Body of pancreas (tissue), 4 donors: ENCODE measurements around the gene SORCS1. TPM values are rescaled to one million over a fixed set of nuclear protein-coding genes. Genes with fewer than 3 reads are reported as not detected.

Experiments used
- ATAC-seq: fragments of 150-250 bp; one replicate; pipeline ENCODE4 v1.9.1; 2016
- DNase-seq, 4 donors: peaks; one replicate each; pipeline ENCODE4 v3.0.0-alpha.2; 2019
- H3K27ac ChIP-seq, 4 donors: fragments of 200-600 bp; sonication (generic); 1 replicate in 3 of 4; 2 replicates in 1 of 4; pipeline versions ENCODE4 v1.5.1 to v1.6.1; 2016 to 2019; ENCODE audit warnings: mild to moderate bottlenecking in 1 of 4, mixed read lengths in 1 of 4, moderate library complexity in 1 of 4
- H3K27me3 ChIP-seq, 2 donors: fragments of 200-600 bp; sonication (generic); one replicate each; pipeline ENCODE4 v1.6.0; 2016; ENCODE audit warnings: mild to moderate bottlenecking in 1 of 2
- H3K36me3 ChIP-seq, 2 donors: fragments of 200-600 bp; sonication (generic); replicated peaks in 1 of 2; 2 replicates each; pipeline ENCODE4 v1.5.1; 2016; ENCODE audit warnings: low read depth in 2 of 2; ENCODE audit not compliant: insufficient read depth in 1 of 2
- H3K4me1 ChIP-seq: fragments of 200-600 bp; sonication (generic); one replicate; pipeline ENCODE4 v1.6.0; 2016
- H3K4me3 ChIP-seq, 2 donors: fragments of 200-600 bp; sonication (generic); 1 replicate in 1 of 2; 2 replicates in 1 of 2; pipeline ENCODE4 v1.5.1; 2016 to 2019
- H3K9me3 ChIP-seq, 3 donors: fragments of 200-600 bp; sonication (generic); 1 replicate in 2 of 3; 2 replicates in 1 of 3; pipeline ENCODE4 v1.5.1; 2016
- POLR2A ChIP-seq, 3 donors: fragments of 450-650 bp; IDR thresholded peaks; one replicate each; pipeline ENCODE4 v1.6.1; 2016; ENCODE audit warnings: antibody characterized with exemption in 3 of 3, mild to moderate bottlenecking in 2 of 3
- WGBS, 2 donors: methylation state at CpG; one replicate each; pipeline ENCODE4 v1.1.5; 2017; 5-methylcytosine and 5-hydroxymethylcytosine counted together
- intact Hi-C: fragments of 100-400 bp; cut with DNase I; formaldehyde crosslinking; loops from one replicate; pipeline ENCODE4 v1.15.1; 2023
- total RNA-seq, 2 donors: library from RNA; depleted of rRNA; stranded (reverse); fragments of >200 nt; gene quantifications; one replicate each; pipeline ENCODE4 v1.1.0, GENCODE V29; 2016
- TF ChIP-seq, protein P1 (sequence below), 7 experiments: fragments of 450-650 bp in 4 of 7; fragments of 200-600 bp in 3 of 7; sonication (generic) in 3 of 7; IDR thresholded peaks; one replicate each; pipeline ENCODE4 v1.5.1; 2016 to 2019; ENCODE audit warnings: antibody characterized with exemption in 7 of 7

Gene SORCS1
- total RNA-seq, 2 donors from 2014 or later = 1.3 to 6.0 TPM

GRCh38 chr10:106942035-106942662 lies 222.4 kb downstream of the SORCS1 start:
- Histone ChIP-seq H3K36me3 (no peaks in the 10 kb centered on the region), H3K27ac (peak overlapping the region in 1 of 4 donors; percentile 46), H3K27me3 (no peaks in the 10 kb centered on the region), H3K4me1 (peaks cover 6% of the 10 kb centered on the region), H3K4me3 (no peak overlapping the region), H3K9me3 (no peaks in the 10 kb centered on the region)
- intact Hi-C loops = no loop called here
- 43 to 58% methylated on average over 4 of the region's 4 CpGs for WGBS, 2 donors
- no peak for ATAC-seq
- DNase-seq = peak in 1 of 4 donors; percentile 18
- TF ChIP-seq, protein P1, sequence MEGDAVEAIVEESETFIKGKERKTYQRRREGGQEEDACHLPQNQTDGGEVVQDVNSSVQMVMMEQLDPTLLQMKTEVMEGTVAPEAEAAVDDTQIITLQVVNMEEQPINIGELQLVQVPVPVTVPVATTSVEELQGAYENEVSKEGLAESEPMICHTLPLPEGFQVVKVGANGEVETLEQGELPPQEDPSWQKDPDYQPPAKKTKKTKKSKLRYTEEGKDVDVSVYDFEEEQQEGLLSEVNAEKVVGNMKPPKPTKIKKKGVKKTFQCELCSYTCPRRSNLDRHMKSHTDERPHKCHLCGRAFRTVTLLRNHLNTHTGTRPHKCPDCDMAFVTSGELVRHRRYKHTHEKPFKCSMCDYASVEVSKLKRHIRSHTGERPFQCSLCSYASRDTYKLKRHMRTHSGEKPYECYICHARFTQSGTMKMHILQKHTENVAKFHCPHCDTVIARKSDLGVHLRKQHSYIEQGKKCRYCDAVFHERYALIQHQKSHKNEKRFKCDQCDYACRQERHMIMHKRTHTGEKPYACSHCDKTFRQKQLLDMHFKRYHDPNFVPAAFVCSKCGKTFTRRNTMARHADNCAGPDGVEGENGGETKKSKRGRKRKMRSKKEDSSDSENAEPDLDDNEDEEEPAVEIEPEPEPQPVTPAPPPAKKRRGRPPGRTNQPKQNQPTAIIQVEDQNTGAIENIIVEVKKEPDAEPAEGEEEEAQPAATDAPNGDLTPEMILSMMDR (IDR thresholded peaks at IDR 0.05) = no peak
- TF ChIP-seq POLR2A (IDR thresholded peaks at IDR 0.05) = no peak

DNA sequence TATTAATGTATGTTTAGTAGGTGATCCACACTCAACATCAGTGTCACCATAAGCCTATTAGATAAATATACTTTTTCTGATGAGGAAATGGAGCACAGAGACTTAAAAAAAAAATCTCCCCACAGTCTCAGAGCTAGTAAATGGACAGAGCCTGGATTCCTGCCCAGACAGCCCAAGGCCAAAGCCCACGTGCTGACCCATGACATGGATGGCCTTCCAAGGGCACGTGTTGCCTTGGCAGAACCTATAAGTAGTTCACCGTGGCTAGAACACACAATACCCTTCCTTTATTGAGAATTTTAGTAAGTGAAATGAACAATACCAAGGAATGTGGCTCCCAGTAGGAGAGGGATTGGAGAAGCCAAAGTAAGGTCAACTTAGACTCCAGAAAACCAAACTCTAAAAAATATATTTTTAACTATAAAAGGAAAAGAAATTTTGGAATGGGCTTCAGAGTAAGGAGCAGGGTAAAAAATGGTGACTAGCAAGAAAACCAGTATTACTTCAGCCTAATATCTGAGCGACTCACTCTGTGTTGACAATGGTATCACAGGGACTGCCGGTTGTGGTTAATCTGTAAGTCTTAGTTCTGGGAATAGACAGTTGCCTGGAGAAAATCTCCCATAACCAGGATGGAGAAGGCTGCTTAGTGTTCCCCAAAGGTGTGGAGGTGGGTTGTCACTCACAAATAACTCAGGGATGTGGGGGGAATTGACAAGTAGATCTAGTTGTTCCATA lies 223.0 kb downstream of the SORCS1 start:
- peak; percentile 45 to 59 (median 55) for DNase-seq
- H3K36me3 ChIP-seq = no peaks in the 10 kb centered on the region
- ATAC-seq = peak; percentile 38

GRCh38 chr10:106938513-106938912 lies 226.0 kb downstream of the SORCS1 start:
- DNase-seq (peak in 1 of 4 donors; percentile 29), ATAC-seq (no peak)
- H3K36me3 ChIP-seq = no peaks in the 10 kb centered on the region
- no peaks in the 10 kb centered on the region for H3K9me3 ChIP-seq
- H3K4me1 ChIP-seq = peaks cover 6% of the 10 kb centered on the region
- 67 to 88% methylated on average over 1 of the region's 1 CpG for WGBS, 2 donors
- no peaks in the 10 kb centered on the region for H3K27me3 ChIP-seq
- no peak overlapping the region for H3K27ac ChIP-seq
- no peak overlapping the region for H3K4me3 ChIP-seq
- TF ChIP-seq, protein P1 (IDR thresholded peaks at IDR 0.05) = no peak
- TF ChIP-seq POLR2A (IDR thresholded peaks at IDR 0.05) = no peak
- intact Hi-C loops = no loop called here

More for the DNA sequence above, 223.0 kb downstream of the SORCS1 start:
- TF ChIP-seq, protein P1 (IDR thresholded peaks at IDR 0.05) = no peak
- no peak for TF ChIP-seq POLR2A (IDR thresholded peaks at IDR 0.05)
- peak overlapping the region in 1 of 4 donors; percentile 46 for H3K27ac ChIP-seq
- intact Hi-C loops = no loop called here
- no peaks in the 10 kb centered on the region for H3K9me3 ChIP-seq
- peaks cover 6% of the 10 kb centered on the region for H3K4me1 ChIP-seq
- WGBS, 2 donors = 20 to 25% methylated on average over 5 of the region's 5 CpGs
- no peaks in the 10 kb centered on the region for H3K27me3 ChIP-seq
- H3K4me3 ChIP-seq = no peak overlapping the region

- H3K36me3 ChIP-seq = no peaks in the 10 kb centered on the region
- no peak overlapping the region for H3K4me3 ChIP-seq
- intact Hi-C loops = no loop called here
- H3K4me1 ChIP-seq = peaks cover 5% of the 10 kb centered on the region
- peak overlapping the region in 1 of 4 donors; percentile 34 for H3K27ac ChIP-seq
- TF ChIP-seq POLR2A (IDR thresholded peaks at IDR 0.05) = no peak
- TF ChIP-seq, protein P1 (IDR thresholded peaks at IDR 0.05) = no peak
- ATAC-seq (no peak), DNase-seq (peak in 1 of 4 donors; percentile 29)
- H3K9me3 ChIP-seq = no peaks in the 10 kb centered on the region
- no peaks in the 10 kb centered on the region for H3K27me3 ChIP-seq
These were observed 228.5 kb downstream of the SORCS1 start for GRCh38 chr10:106935978-106936451.
